Measurements from ENCODE around the gene STC2. TPM values are rescaled to one million over a fixed set of nuclear protein-coding genes. Genes with fewer than 3 reads are reported as not detected.
A peak's percentile ranks its signal among the peaks of the same experiment; 100 is the strongest.

STC2 gene
- total RNA-seq, 3 donors from 2014 or later = 12.8 to 502 (median 347) TPM

DNA sequence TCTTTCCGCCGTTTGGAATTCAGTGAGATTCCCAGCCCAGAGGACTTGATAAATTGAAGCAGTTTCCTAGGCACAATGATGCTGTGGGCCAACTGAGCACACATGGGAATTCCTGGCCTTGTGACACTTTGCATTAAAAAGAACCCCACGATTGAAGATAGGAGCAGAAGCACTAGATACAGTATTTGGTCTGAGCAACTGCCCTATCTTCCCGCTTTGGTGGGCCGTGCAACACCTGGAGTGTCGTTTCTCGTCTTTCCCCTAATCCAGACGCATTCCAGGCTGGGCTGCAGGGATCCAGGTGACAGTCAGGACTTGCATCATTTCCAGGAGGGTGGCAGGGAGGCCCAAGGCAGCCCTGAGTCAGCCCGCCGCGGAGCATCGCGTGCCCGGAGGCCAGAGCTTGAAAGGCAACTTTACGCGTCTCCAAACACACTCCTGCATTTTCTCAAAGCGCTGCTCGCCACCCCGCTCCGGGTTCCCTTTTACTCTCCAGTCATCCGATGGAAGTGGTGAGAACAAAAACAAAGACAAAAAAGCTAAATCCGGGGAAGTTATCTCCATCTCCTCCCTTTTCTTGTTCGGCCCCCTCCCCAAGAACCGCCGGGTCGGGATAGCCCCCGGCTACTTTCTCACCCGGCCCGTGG is 753 bp upstream of the STC2 start:
- H3K4me3 ChIP-seq = peak overlapping the region; percentile 25 to 78 (median 63)
- H3K9me3 ChIP-seq = no peaks in the 10 kb centered on the region
- H3K27ac ChIP-seq = peak overlapping the region; percentile 77 to 92
- TF ChIP-seq POLR2AphosphoS5 (IDR thresholded peaks at IDR 0.05) (no peak), POLR2A (IDR thresholded peaks at IDR 0.05) (no peak)
- TF ChIP-seq, protein P1, sequence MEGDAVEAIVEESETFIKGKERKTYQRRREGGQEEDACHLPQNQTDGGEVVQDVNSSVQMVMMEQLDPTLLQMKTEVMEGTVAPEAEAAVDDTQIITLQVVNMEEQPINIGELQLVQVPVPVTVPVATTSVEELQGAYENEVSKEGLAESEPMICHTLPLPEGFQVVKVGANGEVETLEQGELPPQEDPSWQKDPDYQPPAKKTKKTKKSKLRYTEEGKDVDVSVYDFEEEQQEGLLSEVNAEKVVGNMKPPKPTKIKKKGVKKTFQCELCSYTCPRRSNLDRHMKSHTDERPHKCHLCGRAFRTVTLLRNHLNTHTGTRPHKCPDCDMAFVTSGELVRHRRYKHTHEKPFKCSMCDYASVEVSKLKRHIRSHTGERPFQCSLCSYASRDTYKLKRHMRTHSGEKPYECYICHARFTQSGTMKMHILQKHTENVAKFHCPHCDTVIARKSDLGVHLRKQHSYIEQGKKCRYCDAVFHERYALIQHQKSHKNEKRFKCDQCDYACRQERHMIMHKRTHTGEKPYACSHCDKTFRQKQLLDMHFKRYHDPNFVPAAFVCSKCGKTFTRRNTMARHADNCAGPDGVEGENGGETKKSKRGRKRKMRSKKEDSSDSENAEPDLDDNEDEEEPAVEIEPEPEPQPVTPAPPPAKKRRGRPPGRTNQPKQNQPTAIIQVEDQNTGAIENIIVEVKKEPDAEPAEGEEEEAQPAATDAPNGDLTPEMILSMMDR (IDR thresholded peaks at IDR 0.05) = no peak
- H3K27me3 ChIP-seq = peaks cover 2 to 37% of the 10 kb centered on the region in 2 donors
- intact Hi-C loops (cut with DNase I; ENCODE audit: low total_unique reads) = loop anchor here (5.0 kb wide), 1 partner anchor 163 kb away; no protein-coding TSS in a partner anchor
- no peaks in the 10 kb centered on the region for H3K36me3 ChIP-seq
- H3K4me1 ChIP-seq = peaks cover 0 to 4% of the 10 kb centered on the region in 2 donors
- DNase-seq (ENCODE audit: low spot score in 2 of 2) = no peak

DNA sequence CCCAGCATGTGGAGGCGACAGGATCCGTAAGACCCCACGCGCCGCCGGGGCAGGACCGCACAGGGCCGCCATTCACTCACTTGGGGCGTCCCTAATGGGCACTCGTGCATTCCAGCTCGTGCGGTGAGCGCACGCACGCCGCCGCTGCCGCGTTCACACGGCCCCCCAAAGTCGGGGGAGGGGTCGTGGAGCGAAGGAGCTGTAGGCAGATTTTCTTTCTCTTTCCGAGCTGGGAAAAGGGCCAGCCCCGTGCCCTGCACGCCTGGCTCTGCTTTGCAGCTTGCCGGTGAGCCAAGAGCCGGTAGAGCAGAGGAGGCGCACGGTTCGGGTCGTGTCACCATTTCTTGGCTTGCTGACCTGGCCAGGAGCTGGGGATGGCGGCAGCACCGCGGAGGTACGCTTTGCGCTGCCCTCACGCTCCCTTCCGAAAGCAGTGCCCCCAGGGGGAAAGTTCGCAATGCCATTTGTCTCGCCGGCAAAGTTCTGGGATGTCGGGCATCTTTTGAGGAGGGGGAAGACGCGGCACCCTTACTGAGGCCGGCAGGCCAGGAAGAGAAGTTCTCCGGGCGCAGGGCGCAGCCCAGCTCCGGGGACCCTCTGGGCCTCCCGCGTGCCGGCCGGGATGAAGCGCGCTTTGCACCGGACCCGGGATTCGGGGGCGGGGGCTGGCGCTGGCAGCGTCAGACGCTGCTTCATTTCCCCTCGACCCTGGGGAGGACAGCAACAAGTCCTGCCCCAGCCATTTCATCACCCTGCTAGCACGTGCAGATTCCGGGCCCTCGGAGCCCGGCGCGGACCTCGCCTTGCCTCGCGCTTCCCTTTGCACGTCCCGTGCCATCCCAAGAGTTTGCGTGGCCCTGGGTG is 898 bp downstream of the STC2 start:
- Histone ChIP-seq H3K4me3 (peak overlapping the region; percentile 25 to 78 (median 63)), H3K9me3 (no peaks in the 10 kb centered on the region), H3K4me1 (peaks cover 0 to 4% of the 10 kb centered on the region in 2 donors), H3K36me3 (no peaks in the 10 kb centered on the region), H3K27me3 (peaks cover 2 to 37% of the 10 kb centered on the region in 2 donors), H3K27ac (peak overlapping the region; percentile 77 to 80)
- intact Hi-C loops (cut with DNase I; ENCODE audit: low total_unique reads) = loop anchor here (5.0 kb wide), 1 partner anchor 165 kb away; no protein-coding TSS in a partner anchor
- DNase-seq (ENCODE audit: low spot score in 2 of 2) = no peak
- TF ChIP-seq POLR2A (IDR thresholded peaks at IDR 0.05) = no peak
- TF ChIP-seq POLR2AphosphoS5 (IDR thresholded peaks at IDR 0.05) = no peak
- TF ChIP-seq, protein P1 (IDR thresholded peaks at IDR 0.05) = no peak

DNA sequence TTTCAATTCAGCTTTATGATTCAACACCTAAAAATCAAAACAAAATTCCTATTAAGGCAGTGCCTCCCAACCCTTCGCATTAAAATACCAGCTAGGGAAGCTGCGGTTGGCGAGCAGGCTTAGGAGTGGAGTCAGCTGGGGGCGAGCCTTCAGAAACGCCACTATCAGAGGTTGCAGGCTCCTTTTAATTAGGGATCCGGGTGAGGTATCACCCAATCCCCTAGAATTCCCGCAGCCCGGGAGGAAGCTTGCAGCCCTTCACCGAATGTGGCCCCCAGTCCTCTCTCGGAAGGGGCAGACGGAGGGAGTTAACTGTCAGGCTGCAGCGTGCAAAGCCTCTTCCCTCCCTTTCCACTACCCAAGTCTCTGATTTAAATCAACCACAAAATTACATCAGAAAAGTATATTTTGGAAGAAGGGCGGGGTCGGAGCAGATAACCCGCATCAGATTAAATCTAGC is 1.7 kb downstream of the STC2 start:
- H3K27ac ChIP-seq = peak overlapping the region in 1 of 2 donors; percentile 80
- H3K27me3 ChIP-seq = peaks cover 2 to 37% of the 10 kb centered on the region in 2 donors
- no peaks in the 10 kb centered on the region for H3K36me3 ChIP-seq
- peaks cover 0 to 4% of the 10 kb centered on the region in 2 donors for H3K4me1 ChIP-seq
- intact Hi-C loops (cut with DNase I; ENCODE audit: low total_unique reads) = loop anchor here (5.0 kb wide), 1 partner anchor 166 kb away; no protein-coding TSS in a partner anchor
- DNase-seq (ENCODE audit: low spot score in 2 of 2) = no peak
- TF ChIP-seq POLR2AphosphoS5 (IDR thresholded peaks at IDR 0.05) = no peak
- TF ChIP-seq POLR2A (IDR thresholded peaks at IDR 0.05) = no peak
- TF ChIP-seq, protein P1 (IDR thresholded peaks at IDR 0.05) = no peak
- no peaks in the 10 kb centered on the region for H3K9me3 ChIP-seq
- peak overlapping the region; percentile 25 to 78 (median 63) for H3K4me3 ChIP-seq

DNA sequence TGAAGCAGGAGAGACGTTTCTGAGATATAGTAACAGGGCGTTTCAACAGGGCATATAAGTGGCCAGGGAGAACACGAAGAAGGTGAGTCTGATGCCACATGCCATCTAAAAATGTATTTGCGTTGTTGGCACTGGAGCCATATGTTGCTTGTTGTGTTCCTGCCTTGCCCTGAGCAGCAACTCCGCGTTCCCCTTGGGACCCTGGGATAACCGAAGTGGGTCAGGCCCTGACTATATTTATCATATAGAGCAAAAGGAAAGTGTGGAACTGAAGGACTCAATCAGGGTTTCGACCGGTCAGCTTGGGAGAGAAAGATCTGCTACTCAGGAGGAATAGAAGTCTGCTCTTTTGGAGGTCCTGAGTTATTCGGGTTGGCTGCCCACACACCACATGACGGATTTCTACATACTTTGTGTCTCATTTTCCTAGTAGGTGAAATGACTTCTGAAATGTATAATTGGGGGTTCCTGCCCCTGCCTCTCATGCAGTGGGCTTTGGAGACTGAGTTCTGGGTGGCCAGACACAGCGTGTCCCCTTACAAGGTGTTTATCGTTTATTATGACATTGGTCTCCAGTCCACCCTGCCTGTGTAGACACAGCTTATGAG is 3.0 kb downstream of the STC2 start:
- intact Hi-C loops (cut with DNase I; ENCODE audit: low total_unique reads) = loop anchor here (5.0 kb wide), 1 partner anchor 167 kb away; no protein-coding TSS in a partner anchor
- TF ChIP-seq, protein P1 (IDR thresholded peaks at IDR 0.05) = no peak
- no peak for TF ChIP-seq POLR2AphosphoS5 (IDR thresholded peaks at IDR 0.05)
- no peak for TF ChIP-seq POLR2A (IDR thresholded peaks at IDR 0.05)
- H3K4me1 ChIP-seq = peaks cover 0 to 4% of the 10 kb centered on the region in 2 donors

More for the DNA sequence above, 3.0 kb downstream of the STC2 start:
- H3K9me3 ChIP-seq = no peaks in the 10 kb centered on the region
- peaks cover 2 to 37% of the 10 kb centered on the region in 2 donors for H3K27me3 ChIP-seq
- DNase-seq (ENCODE audit: low spot score in 2 of 2) = no peak
- peak overlapping the region; percentile 8 to 69 for H3K27ac ChIP-seq
- no peaks in the 10 kb centered on the region for H3K36me3 ChIP-seq
- peak overlapping the region in 2 of 3 donors; percentile 63 to 78 for H3K4me3 ChIP-seq
